Measurements from ENCODE around the gene ST8SIA1.
A peak's percentile ranks its signal among the peaks of the same experiment; 100 is the strongest.

The ST8SIA1 gene

GRCh38 chr12:22325218-22325617 lies 9.3 kb downstream of the ST8SIA1 start:
- peak; percentile 64 for DNase-seq

- DNase-seq, result no peak
Observed at GRCh38 chr12:22322091-22322490, 12.4 kb downstream of the ST8SIA1 start.

- DNase-seq, result peak; percentile 71
Observed at GRCh38 chr12:22321638-22322037, 12.9 kb downstream of the ST8SIA1 start.

GRCh38 chr12:22321018-22321605 lies 13.4 kb downstream of the ST8SIA1 start:
- no peak for DNase-seq

- no peak for DNase-seq
Observed at GRCh38 chr12:22318108-22318737, 16.3 kb downstream of the ST8SIA1 start.

GRCh38 chr12:22313963-22314330 lies 20.6 kb downstream of the ST8SIA1 start:
- DNase-seq, result no peak

GRCh38 chr12:22313286-22313962 lies 21.1 kb downstream of the ST8SIA1 start:
- DNase-seq, result no peak

- DNase-seq, result no peak
Observed at GRCh38 chr12:22312336-22312735, 22.2 kb downstream of the ST8SIA1 start.

GRCh38 chr12:22310709-22311108 lies 23.8 kb downstream of the ST8SIA1 start:
- DNase-seq, result no peak

GRCh38 chr12:22310275-22310674 lies 24.2 kb downstream of the ST8SIA1 start:
- DNase-seq, result no peak

GRCh38 chr12:22307811-22308210 lies 26.7 kb downstream of the ST8SIA1 start:
- DNase-seq, result no peak

GRCh38 chr12:22306311-22306710 lies 28.2 kb downstream of the ST8SIA1 start:
- DNase-seq, result no peak

- no peak for DNase-seq
Observed at GRCh38 chr12:22304341-22304740, 30.2 kb downstream of the ST8SIA1 start.

- peak; percentile 66 for DNase-seq
Observed at GRCh38 chr12:22299294-22299912, 35.1 kb downstream of the ST8SIA1 start.

GRCh38 chr12:22289250-22289649 lies 45.3 kb downstream of the ST8SIA1 start:
- no peak for DNase-seq

- DNase-seq, result peak; percentile 42
Observed at GRCh38 chr12:22287776-22288621, 46.5 kb downstream of the ST8SIA1 start.

GRCh38 chr12:22287101-22287500 lies 47.4 kb downstream of the ST8SIA1 start:
- DNase-seq, result no peak

- no peak for DNase-seq
Observed at GRCh38 chr12:22286569-22286968, 47.9 kb downstream of the ST8SIA1 start.

- DNase-seq, result no peak
Observed at GRCh38 chr12:22285846-22286245, 48.7 kb downstream of the ST8SIA1 start.

GRCh38 chr12:22284871-22285270 lies 49.6 kb downstream of the ST8SIA1 start:
- peak; percentile 39 for DNase-seq

GRCh38 chr12:22283508-22283907 lies 51.0 kb downstream of the ST8SIA1 start:
- DNase-seq, result no peak

GRCh38 chr12:22283006-22283506 lies 51.5 kb downstream of the ST8SIA1 start:
- DNase-seq, result no peak

GRCh38 chr12:22282283-22282682 lies 52.2 kb downstream of the ST8SIA1 start:
- no peak for DNase-seq
